NCI-H82 treated with DMSO at 0.1 percent for 48 hours (cell line): Measurements from ENCODE around the gene HPCAL1.

ENCODE experiments used
- DNase-seq: peaks from one replicate; lab custom pipeline; 2025; ENCODE audit not compliant: unreplicated experiment; lab: John Stamatoyannopoulos, UW

HPCAL1 gene

GRCh38 chr2:10332402-10333246 lies 29.9 kb downstream of the HPCAL1 start:
- no peak for DNase-seq

GRCh38 chr2:10333247-10333613 lies 30.5 kb downstream of the HPCAL1 start:
- no peak for DNase-seq

- no peak for DNase-seq
These were observed 31.3 kb downstream of the HPCAL1 start for GRCh38 chr2:10333966-10334365.

- DNase-seq, result no peak
These were observed 32.5 kb downstream of the HPCAL1 start for GRCh38 chr2:10335046-10335840.

GRCh38 chr2:10336283-10336682 lies 33.6 kb downstream of the HPCAL1 start:
- no peak for DNase-seq

GRCh38 chr2:10337449-10338269 lies 35.0 kb downstream of the HPCAL1 start:
- DNase-seq, result peak; percentile 75

GRCh38 chr2:10338270-10339188 lies 35.8 kb downstream of the HPCAL1 start:
- DNase-seq, result no peak

- no peak for DNase-seq
These were observed 37.2 kb downstream of the HPCAL1 start for GRCh38 chr2:10339647-10340592.

GRCh38 chr2:10340593-10340975 lies 37.9 kb downstream of the HPCAL1 start:
- no peak for DNase-seq

- no peak for DNase-seq
These were observed 38.5 kb downstream of the HPCAL1 start for GRCh38 chr2:10341193-10341592.

GRCh38 chr2:10342245-10342951 lies 39.7 kb downstream of the HPCAL1 start:
- no peak for DNase-seq

GRCh38 chr2:10343191-10343590 lies 40.5 kb downstream of the HPCAL1 start:
- DNase-seq, result no peak

GRCh38 chr2:10343658-10344057 lies 41.0 kb downstream of the HPCAL1 start:
- peak; percentile 28 for DNase-seq

GRCh38 chr2:10344105-10345066 lies 41.7 kb downstream of the HPCAL1 start:
- peak; percentile 89 for DNase-seq

GRCh38 chr2:10345126-10345525 lies 42.4 kb downstream of the HPCAL1 start:
- no peak for DNase-seq

GRCh38 chr2:10345813-10346212 lies 43.1 kb downstream of the HPCAL1 start:
- no peak for DNase-seq

GRCh38 chr2:10346929-10347561 lies 44.3 kb downstream of the HPCAL1 start:
- no peak for DNase-seq
